Measurements from ENCODE around the gene ADCY7. TPM values are rescaled to one million over a fixed set of nuclear protein-coding genes. Genes with fewer than 3 reads are reported as not detected.

The ADCY7 gene
- total RNA-seq, 1 experiment from 2014 or later: 13.1 TPM

DNA sequence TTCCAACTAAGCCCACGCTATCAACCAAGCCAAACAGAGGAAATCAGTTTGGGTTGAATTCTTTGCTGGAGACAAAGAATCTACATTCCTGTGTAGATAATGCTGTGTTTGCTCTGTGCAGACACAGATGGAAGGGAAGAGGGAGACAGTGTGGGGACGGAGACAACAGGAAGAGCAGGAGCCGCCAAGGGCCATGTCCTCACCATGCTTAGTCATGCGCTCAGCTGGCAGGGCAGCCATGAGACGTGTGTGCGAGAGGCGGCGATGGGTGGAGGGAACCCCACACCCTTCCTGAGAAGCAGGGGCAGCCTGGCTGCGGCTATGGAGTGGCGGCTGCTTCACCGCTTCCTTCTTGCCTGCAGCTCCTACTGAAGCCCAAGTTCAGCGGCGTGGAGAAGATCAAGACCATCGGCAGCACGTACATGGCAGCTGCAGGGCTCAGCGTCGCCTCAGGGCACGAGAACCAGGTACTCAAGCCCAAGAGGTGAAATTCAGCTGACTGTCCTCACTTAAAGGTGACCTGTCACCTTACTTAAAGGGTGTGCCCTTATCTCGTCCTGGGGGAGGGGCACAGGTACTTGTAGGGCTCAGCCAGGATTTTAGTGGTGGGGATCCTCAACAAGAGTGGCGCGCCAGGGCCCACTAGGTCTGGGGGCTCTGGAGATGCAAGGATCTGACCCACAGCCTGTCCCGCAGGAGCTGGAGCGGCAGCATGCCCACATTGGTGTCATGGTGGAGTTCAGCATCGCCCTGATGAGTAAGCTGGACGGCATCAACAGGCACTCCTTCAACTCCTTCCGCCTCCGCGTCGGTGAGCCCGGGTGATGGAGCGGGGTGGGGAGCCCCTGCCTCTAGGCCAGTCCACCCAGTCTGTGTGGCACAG is 47.5 kb downstream of the ADCY7 start:
- DNase-seq (no peak), ATAC-seq (no peak)
- no peaks in the 10 kb centered on the region for H3F3A ChIP-seq (ENCODE audit: low read length, unreplicated experiment)
- no peak overlapping the region for H3K4me3 ChIP-seq (ENCODE audit: low read length)
- H3K9ac ChIP-seq (ENCODE audit: low read length): no peak overlapping the region
- TF ChIP-seq CTCF (conservative IDR thresholded peaks at IDR 0.05; ENCODE audit: low read depth, low read length) (no peak), EZH2phosphoT487 (IDR thresholded peaks at IDR 0.05; ENCODE audit: borderline replicate concordance, low read length) (no peak), EZH2 (IDR thresholded peaks at IDR 0.05; ENCODE audit: low read length, unreplicated experiment) (no peak)
- no peaks in the 10 kb centered on the region for H3K9me3 ChIP-seq (ENCODE audit: low read length)
- CTCF ChIA-PET: no interaction called here
- no peaks in the 10 kb centered on the region for H3K9me2 ChIP-seq (replicated peaks; ENCODE audit: low read length)
- no peak overlapping the region for H3K4me2 ChIP-seq (ENCODE audit: low read length)
- no peaks in the 10 kb centered on the region for H3K79me2 ChIP-seq (ENCODE audit: low read length)
- no peaks in the 10 kb centered on the region for H4K20me1 ChIP-seq (ENCODE audit: low read length)
- no peak overlapping the region for H2AFZ ChIP-seq (ENCODE audit: low read length)
- no peaks in the 10 kb centered on the region for H3K27me3 ChIP-seq (ENCODE audit: low read length)
- POLR2A ChIA-PET (ENCODE audit: unreplicated experiment): interaction anchor here (0.6 kb wide), 1 partner anchor 192 kb away, joined by 5 read pairs; no protein-coding TSS in a partner anchor
- no TSS peak for BruUV-seq (replicated peaks)
- intact Hi-C loops (cut with micrococcal nuclease): no loop called here
- H3K4me1 ChIP-seq (ENCODE audit: insufficient read depth, low read length): no peaks in the 10 kb centered on the region
- H3K36me3 ChIP-seq (ENCODE audit: low read depth, low read length): peaks cover 21% of the 10 kb centered on the region
- no peak overlapping the region for H3K27ac ChIP-seq (ENCODE audit: low read length)

DNA sequence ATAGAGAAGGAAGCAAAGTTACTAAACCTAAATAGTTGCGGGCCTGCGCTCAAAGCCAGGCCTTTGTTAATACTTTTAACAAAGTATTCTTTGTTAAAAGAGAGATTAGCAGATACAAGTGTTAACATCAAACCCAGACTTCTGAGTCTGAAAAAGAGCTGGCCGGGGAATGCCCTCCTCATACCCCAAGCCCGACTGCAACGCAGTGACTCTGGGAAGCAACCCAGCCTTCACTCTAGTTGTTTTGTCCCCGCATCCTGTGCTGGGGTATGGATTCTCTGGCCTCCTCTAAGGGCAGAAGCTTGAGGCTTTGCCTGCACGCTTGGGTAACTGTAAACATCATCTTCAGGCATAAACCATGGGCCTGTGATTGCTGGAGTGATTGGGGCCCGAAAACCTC is 48.3 kb downstream of the ADCY7 start:
- Histone ChIP-seq H3K9ac (ENCODE audit: low read length) (no peak overlapping the region), H2AFZ (ENCODE audit: low read length) (no peak overlapping the region), H3K27ac (ENCODE audit: low read length) (no peak overlapping the region), H3K4me2 (ENCODE audit: low read length) (no peak overlapping the region), H3K4me1 (ENCODE audit: insufficient read depth, low read length) (no peaks in the 10 kb centered on the region), H3K9me3 (ENCODE audit: low read length) (no peaks in the 10 kb centered on the region), H3K36me3 (ENCODE audit: low read depth, low read length) (peaks cover 21% of the 10 kb centered on the region), H3K9me2 (replicated peaks; ENCODE audit: low read length) (no peaks in the 10 kb centered on the region), H3K4me3 (ENCODE audit: low read length) (no peak overlapping the region), H3K27me3 (ENCODE audit: low read length) (no peaks in the 10 kb centered on the region), H4K20me1 (ENCODE audit: low read length) (no peaks in the 10 kb centered on the region), H3K79me2 (ENCODE audit: low read length) (no peaks in the 10 kb centered on the region), H3F3A (ENCODE audit: low read length, unreplicated experiment) (no peaks in the 10 kb centered on the region)
- intact Hi-C loops (cut with micrococcal nuclease): no loop called here
- CTCF ChIA-PET: no interaction called here
- POLR2A ChIA-PET (ENCODE audit: unreplicated experiment): no interaction called here
- DNase-seq (no peak), ATAC-seq (no peak)
- TF ChIP-seq CTCF (conservative IDR thresholded peaks at IDR 0.05; ENCODE audit: low read depth, low read length) (no peak), EZH2 (IDR thresholded peaks at IDR 0.05; ENCODE audit: low read length, unreplicated experiment) (no peak), EZH2phosphoT487 (IDR thresholded peaks at IDR 0.05; ENCODE audit: borderline replicate concordance, low read length) (no peak)
- no TSS peak for BruUV-seq (replicated peaks)

- no TSS peak for BruUV-seq (replicated peaks)
- Histone ChIP-seq H3K4me3 (ENCODE audit: low read length) (no peak overlapping the region), H2AFZ (ENCODE audit: low read length) (no peak overlapping the region), H3K27ac (ENCODE audit: low read length) (no peak overlapping the region), H3F3A (ENCODE audit: low read length, unreplicated experiment) (no peaks in the 10 kb centered on the region), H3K9me3 (ENCODE audit: low read length) (no peaks in the 10 kb centered on the region), H4K20me1 (ENCODE audit: low read length) (no peaks in the 10 kb centered on the region), H3K36me3 (ENCODE audit: low read depth, low read length) (peaks cover 21% of the 10 kb centered on the region), H3K4me2 (ENCODE audit: low read length) (no peak overlapping the region), H3K9me2 (replicated peaks; ENCODE audit: low read length) (no peaks in the 10 kb centered on the region), H3K27me3 (ENCODE audit: low read length) (no peaks in the 10 kb centered on the region), H3K4me1 (ENCODE audit: insufficient read depth, low read length) (no peaks in the 10 kb centered on the region), H3K9ac (ENCODE audit: low read length) (no peak overlapping the region), H3K79me2 (ENCODE audit: low read length) (no peaks in the 10 kb centered on the region)
- TF ChIP-seq EZH2 (IDR thresholded peaks at IDR 0.05; ENCODE audit: low read length, unreplicated experiment) (no peak), CTCF (conservative IDR thresholded peaks at IDR 0.05; ENCODE audit: low read depth, low read length) (no peak), EZH2phosphoT487 (IDR thresholded peaks at IDR 0.05; ENCODE audit: borderline replicate concordance, low read length) (no peak)
- CTCF ChIA-PET: no interaction called here
- DNase-seq (no peak), ATAC-seq (no peak)
- intact Hi-C loops (cut with micrococcal nuclease): no loop called here
- POLR2A ChIA-PET (ENCODE audit: unreplicated experiment): no interaction called here
These were observed 49.1 kb downstream of the ADCY7 start for GRCh38 chr16:50315346-50315997.
